ENCODE data around the gene SLC22A6. TPM values are rescaled to one million over a fixed set of nuclear protein-coding genes. Genes with fewer than 3 reads are reported as not detected.

Gene SLC22A6, protein sequence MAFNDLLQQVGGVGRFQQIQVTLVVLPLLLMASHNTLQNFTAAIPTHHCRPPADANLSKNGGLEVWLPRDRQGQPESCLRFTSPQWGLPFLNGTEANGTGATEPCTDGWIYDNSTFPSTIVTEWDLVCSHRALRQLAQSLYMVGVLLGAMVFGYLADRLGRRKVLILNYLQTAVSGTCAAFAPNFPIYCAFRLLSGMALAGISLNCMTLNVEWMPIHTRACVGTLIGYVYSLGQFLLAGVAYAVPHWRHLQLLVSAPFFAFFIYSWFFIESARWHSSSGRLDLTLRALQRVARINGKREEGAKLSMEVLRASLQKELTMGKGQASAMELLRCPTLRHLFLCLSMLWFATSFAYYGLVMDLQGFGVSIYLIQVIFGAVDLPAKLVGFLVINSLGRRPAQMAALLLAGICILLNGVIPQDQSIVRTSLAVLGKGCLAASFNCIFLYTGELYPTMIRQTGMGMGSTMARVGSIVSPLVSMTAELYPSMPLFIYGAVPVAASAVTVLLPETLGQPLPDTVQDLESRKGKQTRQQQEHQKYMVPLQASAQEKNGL
- total RNA-seq: not detected in 2 replicates

DNA sequence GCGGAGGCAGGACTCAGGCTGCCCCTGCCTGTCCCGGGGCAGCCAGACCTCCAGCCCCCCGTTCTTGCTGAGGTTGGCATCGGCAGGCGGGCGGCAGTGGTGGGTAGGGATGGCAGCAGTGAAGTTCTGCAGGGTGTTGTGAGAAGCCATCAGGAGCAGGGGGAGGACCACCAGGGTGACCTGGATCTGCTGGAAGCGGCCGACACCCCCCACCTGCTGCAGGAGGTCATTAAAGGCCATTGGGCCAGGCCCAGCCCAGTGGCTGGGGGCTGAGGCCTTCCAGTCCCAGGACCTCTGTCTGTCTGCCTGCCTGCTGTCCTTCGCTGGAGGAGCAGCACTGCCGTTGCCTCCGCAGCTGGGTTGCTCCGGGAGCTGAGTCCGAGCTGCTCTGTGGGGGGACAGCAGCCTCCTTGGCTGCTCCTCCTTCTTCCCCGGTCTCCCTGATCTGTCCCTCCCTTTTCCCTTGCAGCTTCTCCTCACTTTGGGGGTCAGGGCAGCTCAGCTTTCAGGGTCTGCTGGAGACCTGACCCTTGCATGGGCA, at the start of gene SLC22A6:
Gene SLC22A6, minus strand, starts transcription at position 517 of the 541 bp plus-strand sequence. Its CDS starts 277 bp downstream, at position 240.
- no peak for DNase-seq

DNA sequence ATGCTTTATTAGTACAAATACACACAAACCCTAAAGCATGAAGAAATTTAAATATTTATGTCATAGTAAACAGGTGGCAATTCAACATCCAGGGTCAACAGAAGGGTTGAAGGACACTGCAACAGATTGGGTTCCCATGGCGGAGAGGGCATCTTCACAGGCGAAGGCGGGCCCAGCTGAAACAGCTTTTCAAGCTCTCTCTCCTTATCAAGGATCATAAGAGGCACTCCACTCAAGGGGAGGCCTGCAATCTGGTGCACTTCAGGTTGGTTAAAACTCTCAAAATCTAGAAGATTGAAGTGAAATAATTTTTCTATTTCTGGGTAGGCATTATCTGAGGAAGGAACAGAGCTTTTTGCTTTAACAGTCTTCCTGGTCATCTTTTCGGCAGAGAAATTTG, 47.7 kb upstream of the SLC22A6 start:
- DNase-seq: no peak

DNA sequence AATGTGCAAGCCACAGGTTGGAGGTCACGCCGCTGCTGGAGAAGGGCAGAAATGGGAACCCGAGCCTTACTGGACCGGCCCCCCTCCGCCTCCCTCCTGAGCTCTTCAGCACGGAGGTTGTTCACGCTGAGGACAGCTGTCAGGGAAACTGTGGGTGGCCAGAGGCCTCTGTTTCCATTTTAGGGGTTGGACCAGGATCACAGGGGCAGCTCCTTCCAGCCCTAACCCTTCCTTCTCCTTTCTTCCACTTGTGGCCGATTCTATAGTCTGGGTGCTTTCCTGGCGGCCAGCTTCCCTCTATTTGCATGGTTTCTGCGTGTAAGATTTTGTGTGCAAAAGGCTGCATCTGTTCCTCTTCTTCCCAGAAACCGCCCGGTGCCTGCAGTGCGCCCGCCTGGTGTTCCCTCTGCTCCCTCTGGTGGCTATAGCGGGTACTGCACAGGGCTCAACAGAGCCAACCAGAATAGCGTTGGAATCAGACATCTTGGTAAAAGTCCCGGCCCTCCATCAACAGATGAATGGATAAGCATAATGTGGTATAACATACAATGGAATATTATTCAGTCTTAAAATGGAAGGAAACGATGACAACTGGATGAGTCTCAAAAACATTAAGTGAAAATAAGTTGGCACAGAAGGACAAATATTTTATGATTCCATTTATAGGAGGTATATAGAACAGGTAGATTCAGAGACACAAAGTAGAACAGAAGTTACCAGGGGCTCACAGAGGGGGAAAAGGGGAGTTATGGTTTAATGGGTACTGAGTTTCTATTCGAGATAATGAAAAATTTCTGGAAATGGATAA, 39.3 kb upstream of the SLC22A6 start:
- peak; percentile 85 for DNase-seq

DNA sequence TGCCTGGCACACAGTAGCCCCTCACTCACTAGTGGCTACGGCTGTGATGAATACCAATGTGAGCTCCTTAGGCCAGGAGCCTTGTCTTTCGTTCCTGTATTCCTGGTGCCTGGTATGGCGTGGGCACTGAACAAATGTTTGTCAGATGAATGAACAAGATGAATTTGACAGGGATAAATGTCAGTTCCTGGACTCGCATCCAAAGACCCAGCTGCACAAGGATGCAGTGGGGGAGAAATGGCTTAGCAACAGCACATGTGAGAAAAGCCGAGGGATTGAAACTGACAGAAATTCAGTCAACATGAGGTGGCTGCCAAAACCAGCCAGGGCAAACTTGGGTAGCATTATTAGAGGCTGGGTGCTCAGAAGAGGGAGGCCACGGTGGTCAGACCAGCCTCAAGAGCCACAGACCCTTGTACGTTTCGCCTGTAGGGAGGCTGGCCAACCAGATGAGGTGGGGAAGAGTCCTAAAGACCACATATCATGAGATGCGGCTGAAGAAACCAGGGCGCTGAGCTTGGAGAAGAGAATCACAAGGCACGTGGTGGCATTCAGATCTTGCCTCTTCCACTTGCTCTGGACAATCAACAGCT, 38.6 kb upstream of the SLC22A6 start:
- no peak for DNase-seq

DNA sequence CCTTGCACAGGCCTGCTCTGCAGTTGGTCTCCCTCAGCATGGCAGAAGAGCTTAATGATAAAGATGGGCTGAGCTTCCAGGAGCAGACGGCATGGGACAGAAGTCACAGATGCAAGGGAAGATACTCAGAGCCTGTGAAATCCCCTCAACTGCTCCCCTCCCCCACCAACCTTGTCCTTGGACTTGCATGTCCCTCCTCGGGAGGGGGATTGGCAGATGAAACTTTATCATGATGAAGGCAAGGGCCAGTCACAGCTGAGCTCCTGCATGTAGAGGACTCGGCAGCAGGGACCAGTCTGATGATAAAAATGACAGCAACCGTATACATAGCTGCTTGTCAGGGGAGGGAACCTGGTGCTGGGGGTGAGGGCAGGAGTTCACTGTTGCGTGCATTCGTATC, 37.7 kb upstream of the SLC22A6 start:
- DNase-seq: no peak

DNA sequence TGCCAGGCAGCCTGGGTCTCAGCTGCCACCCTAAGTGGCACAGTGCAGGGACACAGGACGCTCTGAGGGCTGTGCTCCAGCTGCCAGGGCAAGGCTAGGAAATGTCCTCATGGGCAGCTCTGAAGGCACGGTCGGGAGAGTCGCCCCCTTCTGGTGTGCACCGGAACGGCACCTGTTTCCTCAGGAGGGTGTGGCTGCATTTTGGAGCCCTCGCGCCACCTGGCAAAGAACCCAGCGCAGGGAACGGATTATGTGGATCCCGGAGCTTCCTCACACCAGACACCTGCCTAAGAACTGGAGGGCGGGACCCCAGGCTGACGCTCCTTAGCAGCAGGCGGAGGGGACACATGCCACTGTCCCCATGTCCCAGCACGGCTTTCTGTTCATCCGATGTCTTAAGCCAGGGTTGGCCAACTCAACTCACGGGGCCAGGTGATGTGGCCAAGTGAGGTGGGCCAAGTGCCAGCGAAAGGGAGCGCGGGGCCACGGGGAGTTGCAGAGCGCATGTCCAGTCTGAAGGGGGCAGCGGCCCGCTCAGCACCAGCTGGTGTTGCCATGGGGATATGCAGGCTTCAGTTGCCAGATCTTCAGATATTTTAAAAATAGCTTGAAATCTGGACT, 36.0 kb upstream of the SLC22A6 start:
- peak; percentile 19 for DNase-seq

DNA sequence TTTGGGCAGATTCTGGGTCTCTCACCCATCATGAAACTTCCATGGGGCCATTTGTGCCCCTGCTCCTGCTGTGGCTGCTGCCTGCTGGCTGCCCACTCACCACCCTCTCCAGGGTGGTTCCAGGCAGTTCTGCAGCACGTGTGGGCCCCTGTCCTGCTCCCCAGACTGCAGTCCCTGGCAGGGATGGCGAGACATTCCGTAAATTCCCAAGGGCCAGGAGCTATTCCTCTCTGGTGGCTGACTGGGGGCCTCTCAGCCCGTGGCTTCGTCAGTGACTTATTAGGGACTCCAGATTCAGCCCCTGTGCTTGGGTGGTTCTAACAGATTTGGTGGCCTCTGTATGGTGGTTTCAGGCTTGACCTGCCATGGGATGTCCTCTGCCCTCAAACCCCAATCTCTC, 34.7 kb upstream of the SLC22A6 start:
- no peak for DNase-seq

DNA sequence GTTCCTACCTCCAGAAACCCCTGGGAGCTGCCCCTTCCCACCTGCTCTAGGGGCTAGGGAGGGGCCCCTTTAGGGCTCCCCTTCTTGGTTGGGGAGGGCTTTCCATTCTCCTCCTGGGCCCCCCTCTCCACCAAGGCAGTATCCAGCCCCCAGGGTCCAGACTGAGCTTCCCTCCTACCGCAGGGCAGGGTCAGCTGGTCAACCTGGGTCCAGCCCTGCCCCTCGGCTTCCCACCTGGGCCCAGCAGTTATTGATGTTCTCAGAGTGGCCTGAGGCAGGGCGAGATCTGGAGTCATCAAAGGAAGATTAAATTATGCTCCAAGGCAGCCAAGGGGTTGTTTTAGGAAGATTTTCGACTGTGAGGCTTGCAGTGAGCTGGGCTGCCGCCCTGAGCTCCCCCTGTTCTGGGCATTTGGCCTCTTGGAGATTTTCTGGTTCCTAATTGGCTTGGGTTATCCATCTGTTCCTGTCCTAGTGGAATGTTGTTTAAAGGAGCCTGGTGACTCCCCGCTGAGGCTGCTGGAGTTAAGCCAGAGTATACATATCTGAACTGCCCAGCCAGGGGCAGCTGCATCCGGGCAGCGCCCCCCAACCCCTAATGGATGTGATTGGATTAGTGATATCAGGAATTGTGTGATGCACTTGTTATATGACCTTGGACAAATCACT, 32.7 kb upstream of the SLC22A6 start:
- peak; percentile 92 for DNase-seq

DNA sequence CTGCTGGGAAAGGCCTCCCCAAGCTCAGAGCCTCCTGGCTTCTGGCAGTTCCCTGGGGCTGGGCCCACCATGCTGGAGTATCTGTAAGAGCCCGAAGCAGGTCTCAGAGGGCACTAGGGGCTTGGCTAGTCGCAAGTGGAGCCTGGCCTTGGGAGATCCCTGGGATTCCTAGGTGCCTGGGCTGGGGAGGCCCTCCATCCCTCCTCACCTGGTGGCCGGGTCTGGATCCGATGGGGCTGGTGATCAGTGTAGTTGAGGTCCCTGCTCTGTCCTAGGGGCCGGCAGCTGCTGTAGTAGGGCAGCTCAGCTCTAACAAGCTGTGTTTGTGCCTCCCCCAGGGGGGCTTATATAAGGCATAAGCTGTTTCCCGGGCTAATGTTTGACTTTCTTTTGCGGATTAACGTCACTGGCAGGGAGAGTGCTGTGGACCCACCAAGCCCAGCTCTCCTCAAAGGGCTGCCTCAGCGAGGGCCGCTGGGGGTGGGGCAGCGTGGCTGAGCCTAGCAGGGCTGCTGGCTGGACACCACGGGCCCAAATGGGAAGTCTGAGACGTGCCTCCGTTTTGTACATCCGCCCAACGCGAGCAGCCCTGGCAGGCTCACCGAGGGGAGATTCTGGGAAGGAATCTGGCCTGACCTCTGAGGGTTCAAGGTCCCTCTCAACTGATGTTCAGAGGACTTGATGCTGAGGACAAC, 30.9 kb upstream of the SLC22A6 start, which contains the start of gene SLC22A8:
Gene SLC22A8, minus strand, starts transcription at position 321 of the 695 bp plus-strand sequence. CDS start 883 bp downstream, outside the sequence.
- peak; percentile 20 for DNase-seq

DNA sequence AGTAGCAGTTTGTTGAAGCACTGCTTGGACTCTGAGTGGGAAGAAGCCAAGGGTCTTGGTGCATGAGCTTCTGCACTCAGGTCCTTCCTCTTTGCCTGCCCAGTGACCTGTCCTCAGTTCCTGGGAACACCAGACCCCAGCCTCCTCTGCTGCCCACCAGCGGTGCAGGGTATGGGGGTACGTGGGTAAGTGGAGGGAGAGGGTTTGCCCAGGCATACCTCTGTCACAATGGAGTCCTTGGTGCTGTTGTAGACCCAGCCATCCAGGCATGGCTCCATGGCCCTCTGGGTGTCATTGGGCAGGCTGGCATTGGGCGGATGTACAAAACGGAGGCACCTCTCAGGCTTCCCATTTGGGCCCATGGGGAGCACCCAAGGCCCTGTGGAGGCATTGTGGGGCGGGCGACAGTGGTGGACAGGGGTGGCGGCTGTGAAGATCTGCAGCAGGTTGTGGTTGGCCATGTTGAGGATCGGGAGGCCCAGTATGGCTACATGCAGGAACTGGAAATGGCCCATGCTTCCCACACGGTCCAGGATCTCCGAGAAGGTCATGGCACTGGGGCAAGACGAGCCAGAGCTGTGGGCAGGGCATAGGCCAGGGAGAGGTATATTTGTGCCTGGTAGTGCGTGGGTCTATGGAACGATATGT, 29.8 kb upstream of the SLC22A6 start:
- DNase-seq: no peak

DNA sequence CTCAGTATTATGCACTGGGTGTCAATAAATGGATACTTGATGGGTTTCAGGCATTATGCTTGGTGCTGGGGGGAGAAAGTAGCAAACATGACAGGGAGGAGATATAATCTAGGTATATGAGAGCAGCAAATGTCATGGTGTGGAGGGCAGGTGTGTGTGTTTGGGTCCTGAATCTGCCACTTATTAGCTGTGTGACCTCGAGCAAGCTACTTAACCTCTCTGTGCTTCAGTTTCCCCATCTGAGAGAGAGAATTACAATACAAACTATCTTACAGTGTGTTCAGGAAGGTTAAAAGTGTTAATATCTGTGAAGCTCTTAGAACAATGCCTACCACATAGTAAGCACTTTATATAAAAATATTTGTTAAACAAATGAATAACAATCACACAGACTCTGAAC, 28.1 kb upstream of the SLC22A6 start:
- DNase-seq: no peak

DNA sequence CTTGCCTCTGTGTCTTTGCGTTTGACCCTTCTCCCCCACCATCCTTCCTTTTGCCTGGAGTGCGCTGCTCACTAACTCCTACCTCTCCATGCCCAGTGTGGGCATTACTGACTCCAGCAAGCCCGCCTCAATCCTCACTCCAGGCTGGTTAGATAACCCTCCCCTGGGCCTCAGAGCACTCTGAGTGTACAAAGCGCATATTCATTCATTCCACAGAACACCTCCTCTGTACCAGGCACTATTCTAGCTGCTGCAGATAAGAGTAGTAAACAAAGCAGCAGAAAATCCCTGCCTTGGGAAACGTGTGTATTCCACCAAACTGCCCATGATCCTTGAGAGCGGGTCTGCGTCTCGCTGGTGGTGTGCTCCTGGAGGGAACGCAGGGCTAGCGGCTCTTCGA, 27.7 kb upstream of the SLC22A6 start:
- DNase-seq: no peak

DNA sequence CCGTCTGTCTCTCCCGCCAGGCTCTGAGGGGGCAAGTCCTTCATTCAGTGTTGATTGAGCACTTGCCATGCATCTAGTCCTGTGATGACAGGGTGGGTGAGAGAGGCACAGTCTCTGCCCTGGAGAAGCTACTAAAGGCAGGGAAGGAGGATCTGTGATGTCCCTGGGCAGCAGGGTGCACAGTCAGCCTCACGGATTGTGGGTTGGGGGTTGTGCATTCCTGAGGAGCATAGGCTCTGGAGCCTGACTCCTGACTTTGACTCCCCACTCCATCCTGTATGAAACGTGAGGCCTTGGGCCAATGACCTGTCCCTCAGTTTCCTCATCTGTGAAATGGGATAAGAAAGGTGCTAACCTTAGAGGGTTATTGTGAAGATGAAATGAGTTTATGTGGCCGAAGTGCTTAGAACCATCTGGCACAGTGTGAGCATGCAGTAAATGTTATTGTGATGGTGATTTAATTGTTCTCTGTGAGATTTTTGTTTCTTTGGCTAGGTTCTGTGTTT, 26.2 kb upstream of the SLC22A6 start:
- DNase-seq: no peak

DNA sequence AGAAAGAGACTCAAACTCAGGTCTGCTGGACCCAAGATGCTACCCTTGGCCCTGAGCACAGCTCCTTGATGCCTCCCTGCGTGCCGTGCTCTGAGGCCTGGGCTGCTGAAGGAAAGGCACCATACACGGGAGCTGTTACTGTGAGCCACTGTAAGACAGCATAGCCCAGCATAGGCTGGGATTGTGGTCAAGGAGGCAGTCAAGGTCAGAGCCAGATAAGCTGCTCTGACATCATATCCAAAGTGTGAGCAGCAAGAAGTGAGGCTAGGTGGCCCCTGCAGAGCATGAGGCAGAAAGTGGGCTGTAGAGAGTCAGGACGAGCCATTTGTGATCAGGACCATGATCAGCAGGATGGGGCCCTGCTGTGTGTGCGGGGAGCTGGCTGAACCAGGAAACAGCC, 23.2 kb upstream of the SLC22A6 start:
- no peak for DNase-seq

DNA sequence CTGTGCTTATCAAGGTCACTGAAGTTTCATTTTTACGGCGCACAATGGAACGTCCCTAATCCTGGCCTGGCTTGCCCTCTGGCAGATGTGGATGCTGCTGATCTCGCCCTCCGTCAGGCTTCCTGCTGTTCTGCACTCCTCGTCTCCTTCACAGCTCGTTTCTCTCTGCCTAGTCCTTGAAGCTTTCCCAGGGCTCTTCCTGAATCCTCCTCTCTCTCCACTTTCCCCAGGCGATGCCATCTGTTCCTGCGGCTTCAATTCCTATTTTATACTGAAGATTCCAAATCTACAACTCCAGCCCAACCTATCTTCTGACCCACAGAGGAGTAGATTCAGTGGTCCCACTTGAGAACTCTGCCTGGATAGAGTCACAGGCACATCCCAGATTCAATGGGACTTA, 16.7 kb upstream of the SLC22A6 start:
- no peak for DNase-seq

DNA sequence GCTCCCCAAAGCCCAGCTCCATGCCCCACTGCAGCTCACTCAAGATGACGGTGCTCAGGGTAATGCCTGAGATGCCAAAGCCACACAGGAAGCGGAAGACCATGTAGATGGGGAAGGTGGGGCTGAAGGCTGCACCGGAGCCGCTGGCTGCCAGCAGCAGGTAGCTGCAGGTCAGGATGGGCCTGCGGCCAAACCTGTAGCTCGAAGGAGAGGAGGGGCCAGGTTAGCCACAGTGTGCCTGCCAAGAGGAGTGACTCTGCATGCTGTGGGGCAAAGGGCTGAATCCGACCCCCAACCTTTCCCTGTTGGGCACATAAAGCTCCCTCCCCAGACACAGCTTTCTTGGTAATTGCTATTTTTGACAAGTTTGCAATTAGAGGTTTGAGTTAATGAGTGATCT, 14.9 kb upstream of the SLC22A6 start:
- DNase-seq: no peak

DNA sequence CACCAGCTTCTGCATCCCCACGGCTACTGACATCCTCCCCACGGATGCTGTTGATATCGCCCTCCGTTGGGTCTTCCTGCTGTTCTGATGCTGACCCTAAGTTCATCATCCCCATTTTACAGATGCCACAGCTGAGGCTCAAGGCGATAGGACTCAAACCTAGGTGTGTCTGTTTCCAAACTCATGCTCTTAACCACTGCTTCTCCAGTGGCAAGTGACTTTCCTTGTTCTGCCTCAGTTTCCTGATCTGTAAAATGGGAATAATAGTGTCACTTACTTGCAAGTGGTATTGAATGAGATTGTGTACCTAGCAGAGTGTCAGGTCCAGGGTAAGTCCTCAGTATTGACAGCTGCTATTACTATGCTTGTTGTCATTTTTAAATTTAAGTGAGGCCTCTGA, 14.4 kb upstream of the SLC22A6 start:
- DNase-seq: no peak

DNA sequence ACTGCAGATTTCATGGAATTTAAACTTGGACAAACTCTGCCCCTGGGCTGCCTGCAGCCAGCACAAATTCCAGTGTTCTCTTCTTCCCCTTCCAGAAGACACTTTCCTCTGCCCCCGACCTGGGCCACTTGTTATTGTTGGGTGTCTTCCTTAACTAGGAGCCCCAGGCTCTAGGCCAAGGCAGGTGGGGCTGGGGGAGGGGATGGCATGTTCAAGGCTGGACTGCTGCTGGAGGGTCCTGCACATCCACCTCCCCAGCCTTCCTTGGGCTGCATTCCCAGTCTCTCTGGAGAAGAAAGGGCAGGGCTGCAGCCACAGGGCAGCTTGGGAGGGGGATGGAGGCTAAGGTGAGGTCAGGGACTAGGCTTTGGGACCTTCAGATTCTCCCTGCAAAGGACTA, 11.5 kb upstream of the SLC22A6 start:
- no peak for DNase-seq

DNA sequence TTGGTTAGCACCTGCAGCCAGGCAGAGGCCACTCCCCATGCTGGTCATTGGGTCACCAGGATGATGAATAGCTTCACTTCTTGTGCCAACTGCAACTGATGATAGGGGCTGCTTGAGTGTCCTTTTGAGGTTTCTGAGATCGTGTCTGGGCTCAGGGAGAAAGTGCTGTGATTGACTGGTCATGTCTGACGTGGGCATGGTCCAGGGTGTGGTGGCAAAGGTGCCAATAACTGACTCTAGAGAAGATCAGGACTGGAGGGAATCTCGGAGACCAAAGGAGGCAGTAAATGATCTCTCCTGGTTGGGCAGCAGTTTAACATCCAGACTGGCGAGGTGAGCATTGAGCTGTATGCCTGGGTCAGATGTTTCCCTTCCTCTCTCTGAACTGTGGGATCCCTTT, 10.0 kb upstream of the SLC22A6 start:
- DNase-seq: no peak

DNA sequence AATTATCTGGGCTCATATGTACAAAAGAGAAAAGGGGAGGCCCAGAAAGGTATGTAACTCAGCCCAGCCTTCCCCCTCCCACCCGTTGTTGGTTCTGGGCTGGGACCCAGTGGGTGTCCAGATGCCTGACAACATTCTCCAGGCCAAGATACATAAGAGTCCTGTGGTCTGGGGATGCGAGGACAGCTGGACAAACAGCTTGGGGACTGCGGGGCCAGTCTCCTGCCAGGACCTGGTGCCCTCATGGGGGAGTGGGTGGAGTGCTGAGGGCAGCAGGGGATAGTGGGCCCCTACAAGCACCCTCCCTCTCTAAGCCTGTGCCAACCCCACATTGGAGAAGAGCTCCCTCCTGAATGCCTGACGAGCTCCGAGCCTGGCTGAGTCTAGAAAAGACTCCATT, 3.5 kb upstream of the SLC22A6 start:
- no peak for DNase-seq
